Urothelium cell line (cell line): ENCODE results near the gene PAPOLA.

Experiments used
- DNase-seq: peaks from one replicate; pipeline ENCODE4 v3.0.0; 2011; ENCODE audit warnings: low spot score, mixed read lengths
- FAIRE-seq: peaks from 2 replicates; lab custom pipeline; 2011; peaks lifted over from hg19 to GRCh38; lab: Jason Lieb, UNC

Gene PAPOLA

GRCh38 chr14:96564389-96564788 lies 62.2 kb downstream of the PAPOLA start:
- FAIRE-seq: no peak
- DNase-seq: no peak

- DNase-seq (no peak), FAIRE-seq (no peak)
Measured at GRCh38 chr14:96565811-96566210, 63.6 kb downstream of the PAPOLA start.

- DNase-seq (no peak), FAIRE-seq (no peak)
Measured at GRCh38 chr14:96567289-96567899, 65.2 kb downstream of the PAPOLA start.

- DNase-seq (no peak), FAIRE-seq (no peak)
Measured at GRCh38 chr14:96568621-96569020, 66.4 kb downstream of the PAPOLA start.

- FAIRE-seq: no peak
Measured at GRCh38 chr14:96571311-96571710, 69.1 kb downstream of the PAPOLA start.

GRCh38 chr14:96573473-96574100 lies 71.4 kb downstream of the PAPOLA start:
- FAIRE-seq: no peak

More at GRCh38 chr14:96571311-96571710, 69.1 kb downstream of the PAPOLA start:
- DNase-seq: no peak

GRCh38 chr14:96574171-96574632 lies 72.0 kb downstream of the PAPOLA start:
- DNase-seq: no peak
- no peak for FAIRE-seq

More at GRCh38 chr14:96573473-96574100, 71.4 kb downstream of the PAPOLA start:
- DNase-seq: no peak

GRCh38 chr14:96574633-96575632 lies 72.8 kb downstream of the PAPOLA start:
- DNase-seq (no peak), FAIRE-seq (no peak)

GRCh38 chr14:96576359-96576758 lies 74.2 kb downstream of the PAPOLA start:
- no peak for FAIRE-seq
- DNase-seq: no peak

- no peak for DNase-seq
- no peak for FAIRE-seq
Measured at GRCh38 chr14:96576937-96577336, 74.8 kb downstream of the PAPOLA start.

- FAIRE-seq (no peak), DNase-seq (no peak)
Measured at GRCh38 chr14:96578619-96579018, 76.4 kb downstream of the PAPOLA start.

- FAIRE-seq: no peak
- DNase-seq: no peak
Measured at GRCh38 chr14:96579358-96579757, 77.2 kb downstream of the PAPOLA start.

GRCh38 chr14:96579855-96580254 lies 77.7 kb downstream of the PAPOLA start:
- DNase-seq (no peak), FAIRE-seq (no peak)

GRCh38 chr14:96580566-96580965 lies 78.4 kb downstream of the PAPOLA start:
- FAIRE-seq (no peak), DNase-seq (no peak)

GRCh38 chr14:96581026-96581425 lies 78.8 kb downstream of the PAPOLA start:
- FAIRE-seq (no peak), DNase-seq (no peak)

- no peak for FAIRE-seq
- DNase-seq: no peak
Measured at GRCh38 chr14:96581902-96582301, 79.7 kb downstream of the PAPOLA start.

GRCh38 chr14:96582411-96582961 lies 80.3 kb downstream of the PAPOLA start:
- FAIRE-seq (no peak), DNase-seq (no peak)

- DNase-seq (no peak), FAIRE-seq (no peak)
Measured at GRCh38 chr14:96582995-96583394, 80.8 kb downstream of the PAPOLA start.

- FAIRE-seq: no peak
Measured at GRCh38 chr14:96583569-96584041, 81.4 kb downstream of the PAPOLA start.

GRCh38 chr14:96584199-96584906 lies 82.2 kb downstream of the PAPOLA start:
- no peak for FAIRE-seq
- DNase-seq: peak; percentile 45

More at GRCh38 chr14:96583569-96584041, 81.4 kb downstream of the PAPOLA start:
- DNase-seq: no peak
